KOPT-K1 (cell line): ENCODE measurements around the gene ZNF326.

ENCODE experiments used
- H3K27ac ChIP-seq: fragments of 200-600 bp; sonication (generic); 2 replicates; pipeline ENCODE4 v1.5.1; 2016; ENCODE audit warnings: antibody characterized with exemption, mild to moderate bottlenecking, low read depth, low read length; ENCODE audit not compliant: poor library complexity, severe bottlenecking
- H3K36me3 ChIP-seq: fragments of 200-600 bp; sonication (generic); 2 replicates; pipeline ENCODE4 v1.5.1; 2017; ENCODE audit warnings: antibody characterized with exemption, mild to moderate bottlenecking, low read length, moderate library complexity; ENCODE audit not compliant: insufficient read depth
- H3K9me3 ChIP-seq: fragments of 200-600 bp; sonication (generic); 2 replicates; pipeline ENCODE4 v1.5.1; 2017; ENCODE audit warnings: antibody characterized with exemption, low read length, mild to moderate bottlenecking; ENCODE audit not compliant: insufficient read depth, poor library complexity, severe bottlenecking

The ZNF326 gene

DNA sequence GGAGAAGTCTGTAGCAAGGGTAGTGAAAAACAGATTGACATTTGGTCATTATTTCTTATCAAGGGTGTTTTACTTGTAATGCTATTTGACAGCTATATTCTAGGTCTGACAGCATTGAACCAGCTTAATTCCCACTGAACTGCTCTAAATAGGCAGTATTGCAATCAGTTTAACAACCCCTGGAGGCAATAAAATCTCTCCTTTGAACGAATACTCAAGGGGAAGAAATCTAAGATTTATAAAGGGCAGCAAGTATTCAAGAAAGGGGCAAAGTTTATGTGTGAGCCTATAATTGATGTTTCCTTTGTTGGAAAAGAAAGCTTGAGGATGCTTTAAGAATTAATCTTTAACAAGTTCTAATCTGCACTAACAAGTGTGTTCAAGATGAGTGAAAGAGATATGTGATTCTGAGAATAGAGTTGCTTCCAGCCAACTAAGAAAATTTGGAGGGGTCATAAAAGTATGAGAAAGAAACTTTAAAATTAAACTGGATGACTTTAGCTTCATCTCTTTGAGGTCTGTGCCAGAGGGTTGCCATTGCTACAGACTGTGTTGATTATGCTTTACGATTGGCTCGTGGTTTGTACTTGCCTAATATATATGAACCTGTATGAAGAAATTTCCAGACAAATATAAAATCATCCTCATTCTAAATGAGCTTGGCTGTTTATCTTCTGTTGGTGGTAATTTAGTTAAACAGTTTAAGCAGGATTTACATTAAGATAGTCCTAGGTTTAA, 72.5 kb downstream of the ZNF326 start:
- H3K36me3 ChIP-seq = no peaks in the 10 kb centered on the region
- H3K27ac ChIP-seq = no peak overlapping the region
- H3K9me3 ChIP-seq = no peaks in the 10 kb centered on the region

DNA sequence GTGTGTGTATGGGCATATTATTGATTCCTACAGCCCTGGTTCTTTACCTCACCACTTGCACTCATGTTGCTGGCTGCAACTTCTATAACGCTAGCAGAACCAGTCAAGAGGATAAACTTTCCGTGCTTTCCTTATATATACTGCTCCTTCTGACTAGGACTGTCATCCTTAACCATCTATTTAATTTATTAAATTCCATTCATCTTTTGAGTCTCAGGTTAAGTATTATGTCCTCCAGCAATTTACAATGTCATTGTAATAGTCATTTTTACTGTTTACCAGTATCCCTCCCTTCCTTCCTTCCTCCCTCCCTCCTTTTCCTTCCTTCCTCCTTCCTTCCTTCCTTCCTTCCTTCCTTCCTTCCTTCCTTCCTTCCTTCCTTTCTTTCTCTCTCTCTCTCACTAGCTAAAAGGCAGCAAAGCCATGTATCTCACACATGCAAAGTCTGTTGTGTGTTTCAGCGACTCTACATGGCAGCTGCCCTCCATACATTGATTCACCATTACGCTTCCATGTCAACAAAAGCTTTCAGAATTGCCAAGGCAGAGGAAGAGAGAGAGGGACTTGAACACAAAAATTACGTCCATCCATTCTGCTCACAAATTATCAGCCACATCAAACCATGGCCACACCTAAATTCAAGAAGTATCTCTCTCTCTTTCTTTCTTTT, 73.8 kb downstream of the ZNF326 start:
- Histone ChIP-seq H3K27ac (no peak overlapping the region), H3K36me3 (no peaks in the 10 kb centered on the region), H3K9me3 (no peaks in the 10 kb centered on the region)

DNA sequence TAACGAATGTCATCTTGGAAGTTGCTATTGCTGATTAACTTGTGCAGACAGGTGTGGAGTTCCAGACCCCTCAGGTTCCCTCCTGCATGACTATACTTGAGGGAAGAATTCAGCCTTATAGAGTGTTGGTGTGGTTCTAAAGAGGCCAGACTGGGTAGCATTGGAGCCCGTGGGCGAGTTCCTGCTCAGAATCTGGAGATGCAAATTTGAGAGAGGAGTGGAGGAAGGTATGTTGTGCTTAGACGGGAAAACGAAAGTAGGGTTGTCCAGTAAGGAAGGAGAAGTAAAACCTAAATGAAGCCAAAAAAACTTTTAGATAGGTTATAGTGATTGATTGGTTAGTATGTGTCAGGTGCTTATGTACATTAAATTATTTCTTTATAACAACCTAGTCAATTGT, 79.2 kb downstream of the ZNF326 start:
- H3K36me3 ChIP-seq = no peaks in the 10 kb centered on the region
- H3K27ac ChIP-seq = no peak overlapping the region
- no peaks in the 10 kb centered on the region for H3K9me3 ChIP-seq

DNA sequence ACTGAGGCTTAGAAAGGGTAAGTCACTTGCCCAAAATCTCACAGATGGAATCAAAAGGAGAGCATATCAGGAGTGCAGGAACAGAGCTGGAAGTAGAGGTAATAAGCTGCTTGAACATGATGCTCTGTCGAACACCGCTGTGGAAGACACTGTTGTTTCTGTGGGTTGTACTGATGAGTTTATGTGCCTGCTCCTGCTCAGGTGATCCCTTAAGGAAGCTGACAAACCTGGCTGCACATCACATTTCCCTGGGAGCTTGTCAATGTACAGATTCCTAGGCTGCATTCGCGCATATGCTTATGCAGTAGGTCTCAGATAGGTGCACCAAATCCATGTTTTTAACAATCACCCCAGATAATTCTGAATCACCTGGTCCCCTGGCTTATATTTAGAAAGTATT, 79.7 kb downstream of the ZNF326 start:
- H3K36me3 ChIP-seq = no peaks in the 10 kb centered on the region
- no peak overlapping the region for H3K27ac ChIP-seq
- H3K9me3 ChIP-seq = no peaks in the 10 kb centered on the region

DNA sequence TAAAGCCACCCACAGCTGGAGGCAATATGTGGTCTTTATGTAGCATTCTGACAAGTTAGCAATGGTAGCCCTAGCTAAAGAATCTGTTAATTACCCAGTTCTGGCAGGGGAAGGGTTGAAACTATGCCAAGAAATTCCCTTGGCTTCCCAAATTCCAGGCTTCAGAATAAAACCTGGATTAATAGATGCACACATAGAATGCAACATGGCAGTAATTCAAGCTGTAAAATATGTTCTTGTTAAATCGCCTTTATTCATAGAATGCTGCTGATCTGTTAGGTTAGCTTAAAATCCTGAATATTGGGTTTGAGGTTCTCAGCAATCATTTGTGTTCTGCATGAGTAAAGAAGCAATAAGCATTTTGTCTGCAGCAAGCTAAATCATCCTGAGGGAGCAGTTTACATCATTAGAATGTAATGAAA, 80.1 kb downstream of the ZNF326 start:
- H3K27ac ChIP-seq = no peak overlapping the region
- H3K36me3 ChIP-seq = no peaks in the 10 kb centered on the region
- no peaks in the 10 kb centered on the region for H3K9me3 ChIP-seq

DNA sequence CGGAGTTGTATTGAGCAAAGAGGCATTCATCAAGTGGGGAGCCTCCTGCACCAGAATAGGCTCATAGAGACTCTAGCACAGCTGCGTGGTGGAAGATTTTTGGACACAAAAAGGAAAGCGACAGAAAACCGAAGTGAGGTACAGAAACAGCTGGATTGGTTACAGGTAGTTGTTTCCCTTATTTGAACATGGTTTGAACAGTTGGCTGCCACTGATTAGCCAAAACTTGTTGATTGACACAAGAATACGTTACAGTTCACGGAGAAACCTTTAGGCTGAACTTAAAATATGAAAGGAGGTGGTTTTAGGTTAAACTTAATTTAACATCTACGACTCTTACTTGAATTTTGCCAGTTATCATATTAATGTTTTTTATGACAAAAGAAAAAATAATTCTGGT, 89.1 kb downstream of the ZNF326 start:
- Histone ChIP-seq H3K27ac (no peak overlapping the region), H3K36me3 (no peaks in the 10 kb centered on the region), H3K9me3 (no peaks in the 10 kb centered on the region)
